PFSK-1 (cell line): ENCODE data around the gene PRPF6.

Experiments used
- FOXP2 ChIP-seq: optimal IDR thresholded peaks from 2 replicates; pipeline ENCODE3; 2011; ENCODE audit warnings: borderline replicate concordance, control low read depth, inconsistent platforms; ENCODE audit not compliant: insufficient read depth; ENCODE audit errors: extremely low read length, extremely low read depth
- POLR2AphosphoS5 ChIP-seq: IDR thresholded peaks from 2 replicates; pipeline ENCODE4 v1.6.1; 2012; ENCODE audit warnings: low read depth, mild to moderate bottlenecking, control low read depth, low read length, moderate library complexity
- REST ChIP-seq, 2 experiments: IDR thresholded peaks; 2 replicates each; pipeline versions ENCODE4 v1.6.1 to v1.8.0; 2011 to 2012; ENCODE audit warnings: low read depth in 2 of 2, low read length in 2 of 2, control low read depth in 1 of 2, inconsistent platforms in 1 of 2, mild to moderate bottlenecking in 1 of 2, moderate library complexity in 1 of 2; ENCODE audit not compliant: insufficient read depth in 1 of 2
- SIN3A ChIP-seq: IDR thresholded peaks from 2 replicates; pipeline ENCODE4 v1.6.1; 2012; ENCODE audit warnings: mild to moderate bottlenecking, low read length, moderate library complexity, borderline replicate concordance; ENCODE audit not compliant: insufficient read depth
- TAF1 ChIP-seq: IDR thresholded peaks from 2 replicates; pipeline ENCODE4 v1.6.1; 2012; ENCODE audit warnings: low read length, control low read depth, borderline replicate concordance; ENCODE audit not compliant: insufficient read depth

PRPF6 gene

GRCh38 chr20:63973636-63974401, 7.1 kb upstream of the PRPF6 start:
- TF ChIP-seq SIN3A: peak; percentile 84; the same call in 1 of the 2 replicates
- no peak for TF ChIP-seq POLR2AphosphoS5

- TF ChIP-seq FOXP2: no peak
- TF ChIP-seq TAF1: no peak
- no peak for TF ChIP-seq POLR2AphosphoS5
- TF ChIP-seq SIN3A: no peak
- no peak for TF ChIP-seq REST (IDR thresholded peaks at IDR 0.05; ENCODE audit: insufficient read depth in 1 of 2, low read depth in 2 of 2, low read length in 2 of 2)
Observed at GRCh38 chr20:63974402-63975200, 6.3 kb upstream of the PRPF6 start.

GRCh38 chr20:63976980-63977738, 3.8 kb upstream of the PRPF6 start:
- TF ChIP-seq TAF1 (no peak), FOXP2 (no peak), POLR2AphosphoS5 (no peak), REST (IDR thresholded peaks at IDR 0.05; ENCODE audit: insufficient read depth in 1 of 2, low read depth in 2 of 2, low read length in 2 of 2) (no peak), SIN3A (no peak)

GRCh38 chr20:63977739-63978276, 3.1 kb upstream of the PRPF6 start:
- no peak for TF ChIP-seq SIN3A
- TF ChIP-seq REST (IDR thresholded peaks at IDR 0.05; ENCODE audit: insufficient read depth in 1 of 2, low read depth in 2 of 2, low read length in 2 of 2): no peak
- no peak for TF ChIP-seq FOXP2
- TF ChIP-seq POLR2AphosphoS5: no peak
- no peak for TF ChIP-seq TAF1
